Choroid plexus epithelial cell (primary cell): ENCODE results near the gene UBR3.

ENCODE experiments used
- DNase-seq: peaks from one replicate; pipeline ENCODE4 v3.0.0-alpha.2; 2010; ENCODE audit warnings: low read depth
- H3K4me3 ChIP-seq: 2 replicates; pipeline ENCODE4 v1.5.1; 2011; ENCODE audit warnings: low read depth, mild to moderate bottlenecking, control low read depth, low read length, moderate library complexity
- CTCF ChIP-seq: conservative IDR thresholded peaks from 2 replicates; pipeline ENCODE4 v1.5.1; 2011; ENCODE audit warnings: low read depth, mild to moderate bottlenecking, control low read depth, inconsistent platforms, low read length, moderate library complexity

Gene UBR3

GRCh38 chr2:170044751-170045478, 217.7 kb downstream of the UBR3 start:
- no peak for DNase-seq
- H3K4me3 ChIP-seq = no peak overlapping the region
- TF ChIP-seq CTCF = no peak

- no peak for TF ChIP-seq CTCF
- DNase-seq = no peak
- H3K4me3 ChIP-seq = no peak overlapping the region
These were observed 220.2 kb downstream of the UBR3 start for GRCh38 chr2:170047331-170048065.

- DNase-seq = no peak
- H3K4me3 ChIP-seq = no peak overlapping the region
- no peak for TF ChIP-seq CTCF
These were observed 224.9 kb downstream of the UBR3 start for GRCh38 chr2:170052151-170052550.

- no peak overlapping the region for H3K4me3 ChIP-seq
- no peak for TF ChIP-seq CTCF
- DNase-seq = no peak
These were observed 227.7 kb downstream of the UBR3 start for GRCh38 chr2:170054997-170055396.

GRCh38 chr2:170056900-170057299, 229.6 kb downstream of the UBR3 start:
- TF ChIP-seq CTCF = no peak
- DNase-seq = no peak

GRCh38 chr2:170063456-170064235, 236.4 kb downstream of the UBR3 start:
- DNase-seq = no peak
- H3K4me3 ChIP-seq = no peak overlapping the region
- no peak for TF ChIP-seq CTCF

More at GRCh38 chr2:170056900-170057299, 229.6 kb downstream of the UBR3 start:
- H3K4me3 ChIP-seq = no peak overlapping the region
